ENCODE measurements around the gene TNFRSF14. TPM values are rescaled to one million over a fixed set of nuclear protein-coding genes. Genes with fewer than 3 reads are reported as not detected.

The TNFRSF14 gene
- total RNA-seq, 1 donor from 2014 or later = 15.7 TPM

GRCh38 chr1:2533365-2533764 lies 22.8 kb upstream of the TNFRSF14 start:
- ATAC-seq (no peak), DNase-seq (ENCODE audit: missing footprints) (no peak)
- intact Hi-C loops (cut with DNase I) = no loop called here

- intact Hi-C loops (cut with DNase I) = no loop called here
- no peak for ATAC-seq
- DNase-seq (ENCODE audit: missing footprints) = no peak
These were observed 21.9 kb upstream of the TNFRSF14 start for GRCh38 chr1:2534315-2534686.

- DNase-seq (ENCODE audit: missing footprints) = no peak
- intact Hi-C loops (cut with DNase I) = no loop called here
- ATAC-seq = no peak
These were observed 21.3 kb upstream of the TNFRSF14 start for GRCh38 chr1:2534687-2535441.

GRCh38 chr1:2535455-2535854 lies 20.7 kb upstream of the TNFRSF14 start:
- DNase-seq (ENCODE audit: missing footprints) = no peak
- intact Hi-C loops (cut with DNase I) = no loop called here
- ATAC-seq = no peak

- no peak for ATAC-seq
- intact Hi-C loops (cut with DNase I) = no loop called here
These were observed 20.2 kb upstream of the TNFRSF14 start for GRCh38 chr1:2535981-2536380.

GRCh38 chr1:2537784-2538115 lies 18.4 kb upstream of the TNFRSF14 start:
- no peak for DNase-seq (ENCODE audit: missing footprints)
- intact Hi-C loops (cut with DNase I) = no loop called here
- ATAC-seq = no peak

More at GRCh38 chr1:2535981-2536380, 20.2 kb upstream of the TNFRSF14 start:
- no peak for DNase-seq (ENCODE audit: missing footprints)

- DNase-seq (ENCODE audit: missing footprints) (no peak), ATAC-seq (no peak)
- intact Hi-C loops (cut with DNase I) = no loop called here
These were observed 17.8 kb upstream of the TNFRSF14 start for GRCh38 chr1:2538376-2538775.

GRCh38 chr1:2538872-2539271 lies 17.3 kb upstream of the TNFRSF14 start:
- no peak for DNase-seq (ENCODE audit: missing footprints)
- intact Hi-C loops (cut with DNase I) = no loop called here
- ATAC-seq = no peak

GRCh38 chr1:2539312-2539907 lies 16.8 kb upstream of the TNFRSF14 start:
- DNase-seq (ENCODE audit: missing footprints) (no peak), ATAC-seq (no peak)
- intact Hi-C loops (cut with DNase I) = no loop called here

GRCh38 chr1:2540816-2541492 lies 15.2 kb upstream of the TNFRSF14 start:
- no peak for DNase-seq (ENCODE audit: missing footprints)
- intact Hi-C loops (cut with DNase I) = loop anchor here (10.0 kb wide), 1 partner anchor 346 kb away; the partner anchor contains the start of gene FAAP20
- no peak for ATAC-seq

GRCh38 chr1:2541619-2542245 lies 14.4 kb upstream of the TNFRSF14 start:
- ATAC-seq (no peak), DNase-seq (ENCODE audit: missing footprints) (no peak)
- intact Hi-C loops (cut with DNase I) = loop anchor here (10.0 kb wide), 1 partner anchor 347 kb away; the partner anchor contains the start of gene FAAP20

- DNase-seq (ENCODE audit: missing footprints) (no peak), ATAC-seq (no peak)
- intact Hi-C loops (cut with DNase I) = loop anchor here (10.0 kb wide), 1 partner anchor 348 kb away; the partner anchor contains the start of gene FAAP20
These were observed 13.8 kb upstream of the TNFRSF14 start for GRCh38 chr1:2542246-2542915.

GRCh38 chr1:2543543-2544092 lies 12.6 kb upstream of the TNFRSF14 start:
- intact Hi-C loops (cut with DNase I) = loop anchor here (10.0 kb wide), 1 partner anchor 349 kb away; the partner anchor contains the start of gene FAAP20
- DNase-seq (ENCODE audit: missing footprints) (no peak), ATAC-seq (no peak)

GRCh38 chr1:2544093-2544874 lies 11.9 kb upstream of the TNFRSF14 start:
- ATAC-seq (no peak), DNase-seq (ENCODE audit: missing footprints) (no peak)
- intact Hi-C loops (cut with DNase I) = loop anchor here (10.0 kb wide), 1 partner anchor 349 kb away; the partner anchor contains the start of gene FAAP20

GRCh38 chr1:2544875-2545640 lies 11.1 kb upstream of the TNFRSF14 start:
- intact Hi-C loops (cut with DNase I) = loop anchor here (10.0 kb wide), 1 partner anchor 350 kb away; the partner anchor contains the start of gene FAAP20
- DNase-seq (ENCODE audit: missing footprints) = no peak
- ATAC-seq = no peak

GRCh38 chr1:2545754-2546514 lies 10.2 kb upstream of the TNFRSF14 start:
- DNase-seq (ENCODE audit: missing footprints) (peak; percentile 95), ATAC-seq (peak; percentile 72)
- intact Hi-C loops (cut with DNase I) = loop anchor here (2.0 to 10.0 kb wide), 2 partner anchors 19 to 351 kb away; partner anchors contain the start of genes FAAP20 and PANK4

Measured in Right ventricle myocardium inferior (tissue), 1 donor.